Fibroblast of peridontal ligament (primary cell): Measurements from ENCODE around the gene ASPDH.

Experiments used
- DNase-seq: peaks from one replicate; pipeline ENCODE4 v3.0.0-alpha.2; 2010; ENCODE audit errors: extremely low read depth

ASPDH gene

GRCh38 chr19:50514346-50515167 lies 844 bp upstream of the ASPDH start:
- no peak for DNase-seq

GRCh38 chr19:50512999-50513745 lies 541 bp downstream of the ASPDH start:
- no peak for DNase-seq

- no peak for DNase-seq
These were observed 1.4 kb downstream of the ASPDH start for GRCh38 chr19:50512112-50512998.

- DNase-seq: peak; percentile 99
These were observed 2.5 kb downstream of the ASPDH start, which contains the start of gene JOSD2 for GRCh38 chr19:50511069-50511822. Gene JOSD2 (minus strand): TSS chr19:50511191. CDS start chr19:50510431, 760 bp downstream.

- peak; percentile 14 for DNase-seq
These were observed 3.0 kb downstream of the ASPDH start for GRCh38 chr19:50510700-50511068.

GRCh38 chr19:50510121-50510670 lies 3.5 kb downstream of the ASPDH start:
- DNase-seq: no peak

GRCh38 chr19:50509366-50509765 lies 4.3 kb downstream of the ASPDH start:
- no peak for DNase-seq

GRCh38 chr19:50508843-50509190 lies 4.9 kb downstream of the ASPDH start:
- no peak for DNase-seq

GRCh38 chr19:50507376-50507775 lies 6.3 kb downstream of the ASPDH start:
- no peak for DNase-seq

GRCh38 chr19:50506700-50507099 lies 7.0 kb downstream of the ASPDH start:
- DNase-seq: no peak

GRCh38 chr19:50505856-50506611 lies 7.7 kb downstream of the ASPDH start:
- no peak for DNase-seq

- no peak for DNase-seq
These were observed 11.9 kb downstream of the ASPDH start for GRCh38 chr19:50501568-50502475.

GRCh38 chr19:50501186-50501567 lies 12.5 kb downstream of the ASPDH start:
- DNase-seq: no peak

GRCh38 chr19:50500753-50501151 lies 13.0 kb downstream of the ASPDH start:
- no peak for DNase-seq

- no peak for DNase-seq
These were observed 13.5 kb downstream of the ASPDH start for GRCh38 chr19:50500060-50500752.

GRCh38 chr19:50498219-50499056 lies 15.3 kb downstream of the ASPDH start:
- DNase-seq: no peak

GRCh38 chr19:50497022-50497405 lies 16.7 kb downstream of the ASPDH start:
- no peak for DNase-seq
